Sigmoid colon (tissue), 3 donors: ENCODE results near the gene COPG2.

ENCODE experiments used
- POLR2A ChIP-seq, 2 donors: fragments of 450-650 bp; IDR thresholded peaks; one replicate each; pipeline ENCODE4 v1.6.1; 2016; ENCODE audit warnings: antibody characterized with exemption in 2 of 2, mild to moderate bottlenecking in 2 of 2, moderate library complexity in 2 of 2
- TF ChIP-seq, protein P1 (sequence below), 4 experiments: fragments of 450-650 bp in 3 of 4; fragments of 200-600 bp in 1 of 4; IDR thresholded peaks; one replicate each; pipeline ENCODE4 v1.5.1; 2016 to 2019; ENCODE audit warnings: antibody characterized with exemption in 4 of 4, mild to moderate bottlenecking in 3 of 4, moderate library complexity in 2 of 4

DNA sequence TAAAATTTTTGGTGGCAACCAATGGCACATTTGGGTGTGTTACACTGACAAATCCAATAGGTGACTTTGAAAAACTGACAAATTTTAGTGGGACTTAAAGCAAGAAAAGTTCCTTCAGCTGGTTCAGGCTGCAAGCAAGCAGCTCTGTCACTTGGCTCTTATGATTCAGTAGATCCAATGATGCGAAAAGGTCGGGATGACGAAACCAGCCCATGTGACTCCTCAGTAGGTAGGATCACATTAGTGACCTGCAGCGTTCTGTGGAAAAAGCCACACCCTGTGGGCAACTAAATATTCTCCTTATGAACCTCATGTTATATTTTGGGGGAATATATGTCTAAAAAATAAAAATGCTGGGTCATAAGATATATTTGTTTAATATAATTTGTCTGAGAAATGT is 31.1 kb upstream of the COPG2 start:
- TF ChIP-seq, protein P1, sequence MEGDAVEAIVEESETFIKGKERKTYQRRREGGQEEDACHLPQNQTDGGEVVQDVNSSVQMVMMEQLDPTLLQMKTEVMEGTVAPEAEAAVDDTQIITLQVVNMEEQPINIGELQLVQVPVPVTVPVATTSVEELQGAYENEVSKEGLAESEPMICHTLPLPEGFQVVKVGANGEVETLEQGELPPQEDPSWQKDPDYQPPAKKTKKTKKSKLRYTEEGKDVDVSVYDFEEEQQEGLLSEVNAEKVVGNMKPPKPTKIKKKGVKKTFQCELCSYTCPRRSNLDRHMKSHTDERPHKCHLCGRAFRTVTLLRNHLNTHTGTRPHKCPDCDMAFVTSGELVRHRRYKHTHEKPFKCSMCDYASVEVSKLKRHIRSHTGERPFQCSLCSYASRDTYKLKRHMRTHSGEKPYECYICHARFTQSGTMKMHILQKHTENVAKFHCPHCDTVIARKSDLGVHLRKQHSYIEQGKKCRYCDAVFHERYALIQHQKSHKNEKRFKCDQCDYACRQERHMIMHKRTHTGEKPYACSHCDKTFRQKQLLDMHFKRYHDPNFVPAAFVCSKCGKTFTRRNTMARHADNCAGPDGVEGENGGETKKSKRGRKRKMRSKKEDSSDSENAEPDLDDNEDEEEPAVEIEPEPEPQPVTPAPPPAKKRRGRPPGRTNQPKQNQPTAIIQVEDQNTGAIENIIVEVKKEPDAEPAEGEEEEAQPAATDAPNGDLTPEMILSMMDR (IDR thresholded peaks at IDR 0.05), result no peak
- no peak for TF ChIP-seq POLR2A (IDR thresholded peaks at IDR 0.05)
